HG03103 (cell line): ENCODE measurements around the gene AP1M2.
"Not testable (repeated sequence)": the region's sequence is repeated elsewhere in the genome, so short reads cannot be mapped to it uniquely, and the experiment has no call there.

Source experiments
- ATAC-seq: cut with Tn5 transposase; IDR thresholded peaks from one replicate; pipeline ENCODE4 v1.9.1; 2021; ENCODE audit warnings: low read depth; ENCODE audit not compliant: unreplicated experiment

Gene AP1M2

DNA sequence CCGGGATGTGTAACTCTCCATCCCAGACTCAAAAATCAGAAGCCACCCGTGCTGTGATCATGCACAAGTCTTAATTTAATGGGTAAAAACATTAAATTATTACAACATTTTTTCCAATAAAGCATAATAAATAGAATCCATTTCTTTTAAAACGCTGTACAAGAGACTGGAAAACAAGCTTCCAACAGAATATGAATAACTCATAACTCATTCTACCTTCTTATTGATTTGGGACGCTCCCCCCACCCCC is 20.8 kb downstream of the AP1M2 start:
- ATAC-seq, result no peak

DNA sequence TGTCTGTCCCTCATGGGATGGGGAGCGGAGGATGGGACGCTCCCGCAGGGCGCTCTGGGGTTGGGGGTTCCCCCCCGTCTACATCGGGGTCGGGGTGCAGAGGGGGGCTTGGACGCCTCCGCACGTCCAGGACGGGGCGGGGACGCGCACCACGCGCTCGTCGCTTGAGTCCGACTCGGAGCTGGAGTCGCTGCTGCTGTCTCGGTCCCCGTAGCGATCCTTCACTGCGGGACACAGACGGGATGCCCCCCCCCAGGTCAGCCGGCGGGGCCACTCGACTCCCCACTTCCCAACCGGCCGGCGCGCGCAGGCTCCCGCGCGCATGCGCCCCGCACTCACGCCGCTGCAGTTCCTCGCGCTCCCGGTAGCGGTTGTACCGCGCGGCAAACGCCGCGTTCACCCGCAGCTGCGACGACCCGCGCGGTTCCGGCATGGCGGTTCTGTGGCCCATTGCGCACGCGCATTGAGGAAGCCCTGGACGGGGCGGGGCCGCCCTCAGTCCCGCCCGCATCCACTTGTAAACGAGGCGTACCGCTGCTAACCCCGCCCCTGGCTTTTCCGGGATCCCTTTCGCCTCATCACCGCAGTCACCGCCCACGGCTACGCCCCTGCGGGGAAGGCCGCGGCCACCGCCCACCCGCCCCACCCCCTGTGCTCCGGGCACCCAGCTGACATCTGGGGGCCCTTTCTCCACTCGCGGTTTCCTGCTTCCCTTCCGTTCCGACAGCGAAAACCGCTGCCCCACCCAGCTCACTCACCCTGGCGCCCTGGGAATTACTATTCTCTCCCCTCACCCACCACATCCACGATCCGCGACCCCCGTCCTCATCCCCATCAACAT is 21.3 kb downstream of the AP1M2 start, which contains the start of gene KRI1:
Gene KRI1 (minus strand): TSS at position 444 of the 841 bp plus-strand sequence. CDS start 11 bp downstream, at position 433.
- peak; percentile 38 for ATAC-seq

DNA sequence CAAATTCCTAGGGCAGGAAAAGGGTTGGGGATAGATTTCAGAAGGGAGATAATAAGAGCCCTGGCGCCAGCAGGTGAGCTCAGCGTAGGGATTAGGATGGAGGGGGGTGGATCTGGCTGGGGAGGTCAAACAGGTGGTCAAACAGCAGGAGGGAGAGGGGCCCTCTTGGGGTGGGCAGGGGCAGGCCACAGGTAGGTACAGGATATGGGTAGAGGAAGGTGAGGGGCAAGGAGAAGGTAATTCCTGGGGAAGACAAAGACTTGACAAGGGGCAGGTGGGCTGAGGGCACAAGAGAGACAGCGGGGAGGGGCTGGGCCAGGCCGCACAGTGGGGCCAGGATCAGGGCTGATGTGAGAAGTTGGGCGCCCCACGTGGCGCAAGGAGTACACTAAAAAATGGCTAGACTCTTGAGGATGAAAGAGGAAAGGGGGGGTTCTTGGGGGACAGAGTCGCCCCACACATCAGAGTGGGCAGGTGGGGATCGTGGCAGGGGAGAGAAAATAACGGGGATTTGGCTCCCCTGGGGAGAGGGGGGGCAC is 22.0 kb downstream of the AP1M2 start:
- no peak for ATAC-seq

DNA sequence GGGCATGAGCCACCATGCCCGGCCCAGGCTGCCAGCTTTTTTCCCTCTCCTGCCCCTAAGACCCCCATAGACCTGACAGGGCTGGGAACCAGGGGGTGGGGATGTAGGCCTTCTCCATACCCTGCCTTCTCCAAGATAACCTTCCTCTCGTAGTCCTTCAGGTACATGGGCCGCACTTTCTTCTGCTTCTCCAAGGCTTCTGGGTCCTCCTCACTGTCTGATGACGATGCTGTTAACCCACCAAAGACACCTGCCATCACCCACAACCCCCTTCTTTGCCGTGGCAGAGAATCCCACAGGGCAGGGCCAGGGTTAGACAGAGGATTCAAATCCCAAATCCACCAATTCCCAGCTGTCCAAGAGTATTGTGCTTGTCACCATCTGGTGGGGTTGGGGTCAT is 24.5 kb downstream of the AP1M2 start:
- ATAC-seq, result no peak

DNA sequence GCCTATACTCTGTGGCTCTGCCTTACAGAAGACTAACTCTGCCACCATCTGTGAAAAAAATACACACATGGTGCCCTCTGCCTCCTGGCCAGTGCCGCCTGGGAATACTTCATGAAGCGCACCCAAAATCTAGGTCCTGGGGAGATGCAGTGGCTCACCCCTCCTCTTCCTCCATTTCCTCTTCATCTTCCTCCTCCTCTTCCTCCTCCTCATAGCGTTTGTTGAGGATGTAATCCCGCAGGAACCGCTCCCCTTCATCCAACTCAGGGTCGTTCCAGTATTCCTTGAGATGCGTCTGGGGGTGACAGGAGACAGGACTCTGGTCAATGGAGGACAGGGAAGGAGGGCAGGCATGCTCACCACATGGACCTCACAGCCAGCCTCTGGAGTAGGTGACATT is 27.0 kb downstream of the AP1M2 start:
- no peak for ATAC-seq

DNA sequence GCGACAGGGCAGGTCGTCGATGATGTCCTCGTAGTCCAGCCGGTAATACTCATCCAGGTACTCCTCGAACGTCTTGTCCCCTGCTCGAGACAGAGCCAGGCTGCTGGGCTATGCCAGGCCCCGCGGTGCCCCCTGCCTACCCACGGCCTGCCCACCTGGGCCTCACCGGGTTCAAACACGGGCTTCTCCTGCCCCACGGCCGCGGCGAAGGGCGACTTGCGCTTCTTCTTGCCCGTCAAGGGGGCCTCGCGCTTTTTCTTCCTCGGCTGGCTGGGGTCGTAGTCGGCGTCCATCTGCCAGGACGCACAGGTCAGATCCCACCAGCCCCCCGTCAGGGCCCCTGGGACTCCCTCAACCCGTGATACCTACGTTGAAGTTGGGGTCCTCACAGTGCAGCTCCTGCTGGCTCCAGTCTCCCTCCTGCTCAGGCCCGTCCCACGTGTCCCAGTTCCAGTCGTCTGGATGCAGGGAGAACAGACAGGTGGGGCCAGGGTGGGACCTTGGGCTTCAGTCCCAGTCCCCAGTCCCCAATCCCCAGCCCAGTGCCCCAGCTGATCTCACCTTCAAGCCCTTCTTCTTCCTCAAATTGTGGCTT is 29.4 kb downstream of the AP1M2 start:
- ATAC-seq, result no peak

DNA sequence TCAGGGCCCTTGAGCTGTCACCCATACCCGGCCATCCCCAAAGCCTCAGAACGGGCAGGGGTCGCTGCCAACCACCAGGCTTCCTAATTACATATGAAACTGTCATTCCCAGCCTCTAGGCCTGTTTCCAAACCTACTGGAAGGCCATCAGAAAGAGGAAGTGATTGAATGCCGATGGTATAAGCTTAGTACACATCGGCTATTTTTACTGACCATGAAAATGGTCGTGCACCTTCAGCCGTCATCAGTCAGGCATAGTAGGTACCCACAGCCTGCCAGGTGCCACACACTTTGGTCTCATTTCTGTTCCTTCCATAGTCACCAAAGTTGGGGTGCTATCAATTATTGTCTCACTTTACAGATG is 31.5 kb downstream of the AP1M2 start:
- ATAC-seq, result no peak

DNA sequence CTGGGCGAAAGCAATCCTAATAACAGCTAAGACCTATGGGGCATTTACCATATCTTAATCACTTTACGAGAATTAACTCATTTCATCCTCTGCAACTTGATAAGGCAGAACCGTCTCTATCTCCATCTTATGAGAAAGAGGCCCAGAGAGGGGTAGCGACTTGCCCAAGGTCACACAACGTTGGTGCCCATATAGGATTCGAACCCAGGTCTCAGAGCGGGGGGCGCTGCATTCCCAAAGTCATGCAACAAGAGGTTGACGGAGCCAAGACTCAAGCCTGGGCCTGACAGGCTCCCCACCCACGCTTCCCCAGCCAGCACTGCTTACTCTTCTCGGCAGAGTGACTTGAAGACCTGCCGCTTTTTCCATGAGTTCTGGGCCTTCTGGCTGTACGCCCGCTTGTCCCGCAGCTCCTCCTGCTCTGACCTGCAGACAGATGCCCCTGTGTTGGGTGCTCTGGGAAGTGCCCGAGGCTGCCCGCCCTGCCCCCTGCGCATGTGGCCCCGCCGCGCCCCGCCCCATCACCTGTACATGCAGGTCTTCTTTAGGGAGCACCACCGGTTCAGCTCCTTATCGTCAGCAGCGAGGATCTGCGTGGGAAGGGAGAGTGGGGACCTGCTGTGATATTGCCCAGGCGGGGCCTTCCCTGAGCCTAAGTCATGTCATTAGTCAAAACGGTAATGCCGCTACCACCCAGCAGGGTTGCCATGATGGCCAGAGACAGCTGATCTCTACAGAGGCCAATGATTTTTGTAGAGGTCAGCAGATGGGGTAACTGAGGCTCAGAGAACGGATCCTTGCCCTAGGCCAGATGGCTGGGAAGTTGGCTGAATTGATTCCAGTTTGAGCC is 32.1 kb downstream of the AP1M2 start:
- ATAC-seq, result no peak

DNA sequence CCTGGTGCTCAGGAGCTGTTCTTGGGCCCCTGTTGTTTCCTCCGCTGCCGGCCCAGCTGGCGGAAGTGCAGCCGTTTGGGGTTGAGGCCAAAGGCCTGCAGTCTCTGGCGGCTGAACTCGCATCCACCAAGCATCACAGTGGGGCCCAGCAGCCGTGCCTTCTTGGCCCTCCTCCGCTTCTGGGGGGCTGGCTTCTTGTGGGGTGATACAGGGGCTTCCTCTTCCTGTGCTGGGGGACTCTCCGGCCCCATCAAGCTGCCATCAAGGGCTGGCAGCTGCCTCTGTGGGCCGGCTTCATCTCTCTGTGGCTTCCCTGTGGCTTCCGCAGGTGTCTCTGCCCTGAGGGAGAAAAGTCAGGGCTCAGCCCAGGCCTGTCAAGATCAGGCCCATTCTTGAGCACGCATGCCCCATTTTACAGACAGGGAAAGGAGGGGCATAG is 33.1 kb downstream of the AP1M2 start:
- no peak for ATAC-seq

DNA sequence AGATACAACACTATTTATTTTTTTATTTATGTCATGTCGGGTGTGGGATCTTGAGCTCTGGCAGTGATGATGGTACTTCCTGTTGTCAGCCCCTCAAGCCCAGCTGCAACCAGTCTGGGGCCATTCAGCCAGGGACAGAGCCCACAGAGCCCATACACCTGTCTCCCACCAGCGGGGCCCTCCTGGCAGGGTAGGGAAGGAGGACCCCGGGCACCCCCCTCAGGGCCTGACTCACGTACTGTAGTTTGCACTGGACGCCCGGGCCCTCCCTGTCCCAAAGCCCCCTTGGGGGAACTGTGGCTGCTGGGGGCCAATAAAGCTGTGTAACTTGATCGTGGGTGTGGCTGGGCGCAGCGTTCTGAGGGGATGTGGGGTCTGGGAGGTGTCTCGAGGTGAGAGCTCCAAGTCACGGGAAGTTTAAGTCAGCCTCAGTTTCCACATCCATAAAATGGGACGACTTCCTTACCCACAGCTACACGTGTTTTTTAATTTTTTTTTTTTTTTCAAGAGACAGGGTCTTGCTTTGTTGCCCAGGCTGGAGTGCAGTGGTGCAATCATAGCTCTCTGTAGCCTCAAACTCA is 33.9 kb downstream of the AP1M2 start:
- ATAC-seq, result no peak

DNA sequence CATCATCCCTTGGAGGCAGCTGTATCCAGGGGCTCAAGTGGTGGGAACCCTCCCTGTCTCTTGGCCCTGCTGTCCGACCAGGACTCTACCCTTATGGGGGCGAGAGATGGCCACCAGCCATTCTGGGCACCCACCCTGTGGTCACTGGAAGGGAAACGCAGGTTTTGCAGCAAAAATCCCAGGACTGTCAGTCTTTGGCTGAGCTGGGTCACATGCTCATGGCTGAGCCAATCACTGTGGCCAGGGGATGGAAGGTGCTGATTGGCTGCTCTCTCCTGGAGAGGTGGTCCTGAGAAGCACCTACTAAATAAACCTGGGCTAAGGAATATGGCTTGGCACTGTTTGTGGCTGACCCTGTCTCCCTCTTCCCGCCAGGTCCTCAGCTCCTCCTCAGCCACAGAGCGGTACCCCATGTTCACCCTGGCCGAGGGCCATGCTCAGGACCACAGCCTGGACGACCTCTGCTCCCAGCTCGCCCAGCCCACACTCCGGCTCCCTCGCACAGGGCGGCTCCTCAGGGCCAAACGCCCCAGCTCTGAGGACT is 34.5 kb downstream of the AP1M2 start:
- ATAC-seq, result no peak

DNA sequence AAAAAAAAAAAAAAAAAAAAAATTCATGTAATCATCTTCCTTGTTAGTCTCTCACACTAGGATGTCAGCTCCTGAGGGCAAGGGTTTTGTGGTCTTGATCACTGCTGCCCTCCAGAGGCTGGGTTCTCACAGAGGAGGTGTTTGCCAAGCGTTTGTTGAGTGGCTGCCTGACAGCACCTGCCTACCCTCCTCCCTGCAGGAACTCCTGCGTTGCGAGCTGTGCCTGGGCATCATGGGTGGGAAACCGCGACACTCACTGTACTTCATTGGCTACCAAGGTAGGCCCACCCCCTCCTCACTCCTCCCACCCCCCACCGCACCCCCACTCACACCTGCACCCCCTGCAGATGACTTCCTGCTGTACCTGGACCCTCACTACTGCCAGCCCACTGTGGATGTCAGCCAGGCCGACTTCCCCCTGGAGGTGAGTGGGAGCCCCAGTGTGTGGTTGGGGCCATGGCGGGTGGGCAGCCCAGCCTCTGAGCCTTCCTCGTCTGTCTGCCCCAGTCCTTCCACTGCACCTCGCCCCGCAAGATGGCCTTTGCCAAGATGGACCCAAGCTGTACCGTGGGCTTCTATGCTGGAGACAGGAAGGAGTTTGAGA is 35.3 kb downstream of the AP1M2 start:
- no peak for ATAC-seq

DNA sequence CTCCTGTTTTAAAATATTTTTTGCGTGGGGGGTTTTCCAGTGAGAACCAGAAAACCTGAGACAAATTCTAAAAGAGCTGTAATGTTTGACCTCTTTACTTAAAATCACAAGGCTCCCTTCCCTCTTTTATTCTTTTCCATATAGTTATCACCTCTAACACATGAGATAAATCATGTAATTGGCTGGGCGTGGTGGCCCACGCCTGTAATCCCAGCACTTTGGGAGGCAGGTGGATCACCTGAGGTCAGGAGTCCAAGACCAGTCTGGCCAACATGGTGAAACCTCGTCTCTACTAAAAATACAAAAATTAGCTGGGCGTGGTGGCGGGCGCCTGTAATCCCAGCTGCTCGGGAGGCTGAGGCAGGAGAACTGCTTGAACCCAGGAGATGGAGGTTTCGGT is 36.1 kb downstream of the AP1M2 start:
- ATAC-seq, result not testable (repeated sequence)

DNA sequence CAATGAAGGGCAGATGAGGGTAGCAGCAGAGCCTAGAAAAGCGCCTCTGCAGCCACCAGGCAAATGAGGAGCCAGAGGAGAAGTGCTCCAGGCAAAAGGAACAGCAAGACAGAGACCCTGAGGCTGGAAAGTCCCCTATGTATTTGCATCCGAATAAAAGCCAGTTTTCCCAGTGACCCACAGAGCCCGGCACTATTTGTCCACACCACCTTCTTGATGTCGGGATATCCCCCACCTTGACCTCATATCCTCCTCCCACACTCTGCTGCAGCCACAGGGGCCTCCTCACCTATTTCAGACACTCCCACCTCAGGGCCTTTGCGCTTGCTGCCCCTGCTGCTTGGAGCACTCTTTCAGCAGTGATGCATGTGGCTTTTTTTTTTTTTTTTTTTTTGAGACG is 36.8 kb downstream of the AP1M2 start:
- ATAC-seq, result no peak

DNA sequence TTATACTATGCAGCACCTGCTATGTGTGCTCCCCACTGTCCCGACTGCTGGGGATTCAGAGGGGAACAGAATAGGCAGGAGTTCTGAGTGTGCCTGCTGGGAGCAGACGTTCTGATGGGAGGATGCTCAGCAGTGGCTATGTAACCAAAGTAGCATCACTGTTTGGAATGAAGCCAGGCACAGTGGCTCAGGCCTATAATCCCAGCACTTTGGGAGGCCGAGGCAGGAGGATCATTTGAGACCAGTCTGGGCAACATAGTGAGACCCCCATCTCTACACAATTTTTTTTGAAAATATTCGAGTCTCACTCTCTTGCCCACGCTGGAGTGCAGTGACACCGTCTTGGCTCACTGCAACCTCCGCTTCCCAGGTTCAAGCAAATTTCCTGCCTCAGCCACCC is 37.4 kb downstream of the AP1M2 start:
- no peak for ATAC-seq

DNA sequence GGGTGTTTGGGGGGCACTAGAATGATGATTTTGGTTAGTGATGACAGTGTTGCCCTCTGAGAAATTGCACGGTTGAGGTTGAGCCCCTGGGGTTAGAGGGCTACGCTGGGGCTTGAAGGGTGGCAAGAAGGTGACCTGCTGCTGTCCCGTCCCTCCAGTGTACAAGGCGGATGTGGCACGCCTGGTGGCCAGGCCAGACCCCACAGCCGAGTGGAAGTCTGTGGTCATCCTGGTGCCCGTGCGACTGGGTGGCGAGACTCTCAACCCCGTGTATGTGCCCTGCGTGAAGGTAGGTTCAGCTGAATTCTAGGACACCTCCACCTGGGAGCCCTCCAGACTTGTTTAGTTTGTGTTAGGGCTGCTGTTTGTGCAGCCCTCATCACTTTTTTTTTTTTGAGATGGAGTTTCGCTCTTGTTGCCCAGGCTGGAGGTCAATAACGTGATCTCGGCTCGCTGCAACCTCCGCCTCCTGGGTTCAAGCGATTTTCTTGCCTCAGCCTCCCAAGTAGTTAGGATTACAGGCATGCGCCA is 38.3 kb downstream of the AP1M2 start:
- no peak for ATAC-seq

DNA sequence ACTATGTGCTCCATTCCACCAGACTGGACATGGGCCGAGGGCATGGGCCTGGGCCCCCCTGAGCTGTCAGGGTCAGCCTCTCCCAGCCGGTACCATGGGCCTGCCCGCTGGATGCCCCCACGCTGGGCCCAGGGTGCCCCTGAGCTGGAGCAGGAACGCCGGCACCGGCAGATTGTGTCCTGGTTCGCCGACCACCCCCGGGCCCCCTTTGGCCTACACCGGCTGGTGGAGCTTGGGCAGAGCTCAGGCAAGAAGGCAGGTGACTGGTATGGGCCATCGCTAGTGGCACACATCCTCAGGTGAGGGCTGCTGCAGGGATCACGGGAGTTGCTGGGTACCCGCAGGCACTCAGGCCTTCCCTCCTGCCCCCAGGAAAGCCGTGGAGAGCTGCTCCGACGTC is 40.3 kb downstream of the AP1M2 start:
- no peak for ATAC-seq

DNA sequence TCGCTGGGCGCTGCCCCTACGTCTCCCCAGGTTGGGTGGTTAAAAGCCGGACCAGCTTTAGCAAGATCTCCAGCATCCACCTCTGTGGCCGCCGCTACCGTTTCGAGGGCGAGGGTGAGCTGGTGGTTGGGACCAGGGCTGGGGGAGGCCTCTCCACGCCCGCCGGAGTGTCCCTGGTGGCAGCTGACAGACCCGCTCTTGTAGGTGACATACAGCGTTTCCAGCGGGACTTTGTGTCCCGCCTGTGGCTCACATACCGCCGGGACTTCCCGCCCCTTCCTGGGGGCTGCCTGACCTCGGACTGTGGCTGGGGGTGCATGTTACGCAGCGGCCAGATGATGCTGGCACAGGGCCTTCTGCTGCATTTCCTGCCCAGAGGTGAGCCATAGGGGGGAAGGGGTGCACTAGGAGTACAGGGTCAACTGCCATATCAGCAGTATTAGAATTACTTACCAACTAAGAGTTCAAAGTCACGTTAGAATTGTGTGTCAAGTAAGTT is 42.3 kb downstream of the AP1M2 start:
- no peak for ATAC-seq

DNA sequence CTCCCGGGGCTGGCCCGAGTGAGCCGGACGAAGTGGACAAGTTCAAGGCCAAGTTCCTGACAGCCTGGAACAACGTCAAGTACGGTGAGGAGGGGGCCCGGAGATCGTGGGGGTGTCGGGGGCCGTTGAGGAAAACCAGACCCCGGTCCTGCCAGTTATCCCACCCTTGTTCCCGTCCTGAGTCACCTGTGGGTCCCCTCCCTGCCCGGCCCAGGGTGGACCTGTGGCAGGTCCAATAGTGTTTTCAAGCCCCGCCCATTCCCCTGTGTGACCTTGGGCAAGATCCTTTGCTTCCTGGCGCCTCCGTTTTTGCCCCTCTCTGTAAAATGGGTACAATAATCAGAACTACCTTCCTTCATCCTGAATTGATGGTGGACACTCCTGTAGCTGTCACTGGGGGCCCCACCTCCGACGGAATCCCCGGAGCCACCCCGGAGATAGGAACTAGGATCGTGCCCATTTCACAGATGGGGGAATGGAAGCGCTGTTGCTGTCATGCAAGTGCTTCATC is 42.8 kb downstream of the AP1M2 start:
- ATAC-seq, result peak; percentile 16
